ENCODE measurements around the gene E2F8. TPM values are rescaled to one million over a fixed set of nuclear protein-coding genes. Genes with fewer than 3 reads are reported as not detected.

Gene E2F8
- total and polyA plus RNA-seq, 10 of the 15 experiments (the other 5 are each of a cell fraction or from before 2014, with no cell fraction given), result 8.8 to 28.1 (median 18.5) TPM

GRCh38 chr11:19288256-19288655 lies 47.5 kb upstream of the E2F8 start (continued):
- no peak for TF ChIP-seq TAF1 (IDR thresholded peaks at IDR 0.05; ENCODE audit: borderline replicate concordance, low read depth, low read length)

GRCh38 chr11:19286411-19286810 lies 45.7 kb upstream of the E2F8 start:
- POLR2A ChIA-PET, result no interaction called here
- H3K36me3 ChIP-seq (ENCODE audit: control insufficient read depth in 2 of 2, insufficient read depth in 2 of 2, low read length in 1 of 2), result no peaks in the 10 kb centered on the region
- no peaks in the 10 kb centered on the region for H4K20me1 ChIP-seq (ENCODE audit: control insufficient read depth, insufficient read depth)
- in situ Hi-C loops (cut with MboI) (no loop called here), intact Hi-C loops (cut with micrococcal nuclease; ENCODE audit: unreplicated experiment) (no loop called here)
- WGBS (ENCODE audit: insufficient coverage, insufficient replicate concordance, low lambda C conversion rate, missing lambda C conversion rate), result 68% methylated on average over 4 of the region's 4 CpGs
- CTCF ChIA-PET, result interaction anchor here (1.7 kb wide), 1 partner anchor 27 kb away, joined by 6 read pairs; no protein-coding TSS in a partner anchor
- RAD21 ChIA-PET (ENCODE audit: unreplicated experiment), result no interaction called here
- H3K4me1 ChIP-seq (ENCODE audit: control insufficient read depth, insufficient read depth, low read length), result peaks cover under 1% of the 10 kb centered on the region; the same call in 1 of the 2 replicates
- ATAC-seq, result no peak
- FAIRE-seq, result no peak
- H3K27ac ChIP-seq (ENCODE audit: control insufficient read depth, insufficient read depth), result no peak overlapping the region
- H3K9me3 ChIP-seq (replicated peaks; ENCODE audit: control insufficient read depth, insufficient read depth, low read length), result no peaks in the 10 kb centered on the region
- H3K79me2 ChIP-seq (ENCODE audit: control insufficient read depth, insufficient read depth, low read length), result no peaks in the 10 kb centered on the region
- TF ChIP-seq POLR2A (IDR thresholded peaks at IDR 0.05; ENCODE audit: low read depth, low read length) (no peak), CEBPB (IDR thresholded peaks at IDR 0.05; ENCODE audit: borderline replicate concordance in 1 of 2, low read depth in 2 of 2, low read length in 2 of 2) (no peak), RUNX3 (IDR thresholded peaks at IDR 0.05; ENCODE audit: low read length) (no peak)
- DNase-seq (ENCODE audit: low read depth, low spot score), result no peak
- no peaks in the 10 kb centered on the region for H3K27me3 ChIP-seq (replicated peaks in 1 of 2; ENCODE audit: control insufficient read depth in 2 of 2, insufficient read depth in 2 of 2, low read length in 1 of 2)
- no peak overlapping the region for H3K4me3 ChIP-seq
- H3K9ac ChIP-seq (ENCODE audit: control insufficient read depth, insufficient read depth, low read length), result no peak overlapping the region
- SMC1A ChIA-PET (ENCODE audit: uncharacterized antibody, unreplicated experiment), result no interaction called here
- BruUV-seq (replicated peaks), result no TSS peak
- H2AFZ ChIP-seq (ENCODE audit: control insufficient read depth, low read depth, low read length), result no peak overlapping the region
- H3K4me2 ChIP-seq (ENCODE audit: control insufficient read depth, insufficient read depth), result no peak overlapping the region

- in situ Hi-C loops (cut with MboI), result no loop called here
- ChIA-PET POLR2A (no interaction called here), SMC1A (ENCODE audit: uncharacterized antibody, unreplicated experiment) (no interaction called here)
Measured at GRCh38 chr11:19284881-19285280, 44.1 kb upstream of the E2F8 start.

More at GRCh38 chr11:19284881-19285280, 44.1 kb upstream of the E2F8 start:
- H3K36me3 ChIP-seq (ENCODE audit: control insufficient read depth in 2 of 2, insufficient read depth in 2 of 2, low read length in 1 of 2), result no peaks in the 10 kb centered on the region
- no peak overlapping the region for H2AFZ ChIP-seq (ENCODE audit: control insufficient read depth, low read depth, low read length)
- no peak for ATAC-seq
- no peaks in the 10 kb centered on the region for H4K20me1 ChIP-seq (ENCODE audit: control insufficient read depth, insufficient read depth)
- no peaks in the 10 kb centered on the region for H3K9me3 ChIP-seq (replicated peaks; ENCODE audit: control insufficient read depth, insufficient read depth, low read length)
- FAIRE-seq, result no peak
- no peaks in the 10 kb centered on the region for H3K79me2 ChIP-seq (ENCODE audit: control insufficient read depth, insufficient read depth, low read length)
- no peak for DNase-seq (ENCODE audit: low read depth, low spot score)
- peaks cover 6% of the 10 kb centered on the region for H3K4me1 ChIP-seq (ENCODE audit: control insufficient read depth, insufficient read depth, low read length)
- H3K4me2 ChIP-seq (ENCODE audit: control insufficient read depth, insufficient read depth), result no peak overlapping the region
- no TSS peak for BruUV-seq (replicated peaks)
- H3K4me3 ChIP-seq, result no peak overlapping the region
- no peaks in the 10 kb centered on the region for H3K27me3 ChIP-seq (replicated peaks in 1 of 2; ENCODE audit: control insufficient read depth in 2 of 2, insufficient read depth in 2 of 2, low read length in 1 of 2)
- no peak overlapping the region for H3K9ac ChIP-seq (ENCODE audit: control insufficient read depth, insufficient read depth, low read length)
- RAD21 ChIA-PET (ENCODE audit: unreplicated experiment), result no interaction called here
- H3K27ac ChIP-seq (ENCODE audit: control insufficient read depth, insufficient read depth), result no peak overlapping the region
- TF ChIP-seq CBX3 (IDR thresholded peaks at IDR 0.05; ENCODE audit: borderline replicate concordance, low read depth) (no peak), POLR2AphosphoS2 (IDR thresholded peaks at IDR 0.05; ENCODE audit: low read depth, low read length) (no peak), BCLAF1 (IDR thresholded peaks at IDR 0.05) (no peak)
- intact Hi-C loops (cut with micrococcal nuclease; ENCODE audit: unreplicated experiment), result no loop called here
- WGBS (ENCODE audit: insufficient coverage, insufficient replicate concordance, low lambda C conversion rate, missing lambda C conversion rate), result 67% methylated on average over 3 of the region's 3 CpGs
- CTCF ChIA-PET, result no interaction called here
